ENCODE data around the gene ZNF808. TPM values are rescaled to one million over a fixed set of nuclear protein-coding genes. Genes with fewer than 3 reads are reported as not detected.
"Not testable (repeated sequence)": the region's sequence is repeated elsewhere in the genome, so short reads cannot be mapped to it uniquely, and the experiment has no call there.

The ZNF808 gene
- total RNA-seq (2014; rRNA removed; shearing (Covaris generic)) = 13.3 and 19.9 TPM in 2 replicates

DNA sequence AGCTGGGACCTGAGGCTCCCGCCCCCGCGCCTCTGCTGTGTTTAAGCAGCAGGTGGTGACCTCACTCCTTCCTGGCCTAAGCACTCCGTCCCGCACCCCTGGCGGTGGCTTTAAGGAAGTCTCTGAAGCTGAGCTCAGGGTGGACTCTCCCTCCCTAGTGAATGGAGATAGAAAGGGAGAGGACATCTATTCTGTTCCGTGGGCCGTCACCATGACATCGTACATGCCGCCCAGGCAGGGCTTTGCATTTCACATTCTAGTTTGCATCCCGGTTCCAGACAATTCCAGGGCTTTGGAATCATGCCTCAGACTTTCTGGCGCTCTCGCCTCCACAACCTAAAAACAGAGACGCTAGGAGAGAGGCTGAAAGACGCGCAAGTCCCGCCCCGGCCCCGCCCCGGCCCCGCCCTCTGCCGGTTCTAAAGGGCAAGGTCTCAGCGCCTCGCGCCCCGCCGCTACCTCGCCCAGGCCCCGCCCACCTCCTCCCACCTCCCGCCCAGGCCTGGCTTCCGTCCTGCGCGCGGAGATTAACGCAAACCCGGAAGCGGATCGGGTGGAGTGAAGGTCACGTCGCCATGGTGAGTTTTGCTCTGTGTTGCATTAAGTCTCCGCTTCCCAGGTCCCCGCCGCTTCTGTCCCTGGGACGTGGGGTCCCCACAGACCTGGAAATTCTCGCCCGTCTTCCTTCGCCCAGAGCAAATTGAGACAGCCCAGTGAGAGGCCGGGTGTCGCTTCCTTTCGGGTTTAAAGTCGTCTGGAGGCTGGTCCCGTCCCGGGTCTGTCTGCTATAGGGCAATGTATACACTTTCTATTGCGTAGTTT is at the start of gene ZNF808:
ZNF808 (plus strand) TSS at position 535 of the 822 bp plus-strand sequence. CDS start 15,617 bp downstream, outside the sequence.
- peak; percentile 91 for DNase-seq (ENCODE audit: low read depth)

DNA sequence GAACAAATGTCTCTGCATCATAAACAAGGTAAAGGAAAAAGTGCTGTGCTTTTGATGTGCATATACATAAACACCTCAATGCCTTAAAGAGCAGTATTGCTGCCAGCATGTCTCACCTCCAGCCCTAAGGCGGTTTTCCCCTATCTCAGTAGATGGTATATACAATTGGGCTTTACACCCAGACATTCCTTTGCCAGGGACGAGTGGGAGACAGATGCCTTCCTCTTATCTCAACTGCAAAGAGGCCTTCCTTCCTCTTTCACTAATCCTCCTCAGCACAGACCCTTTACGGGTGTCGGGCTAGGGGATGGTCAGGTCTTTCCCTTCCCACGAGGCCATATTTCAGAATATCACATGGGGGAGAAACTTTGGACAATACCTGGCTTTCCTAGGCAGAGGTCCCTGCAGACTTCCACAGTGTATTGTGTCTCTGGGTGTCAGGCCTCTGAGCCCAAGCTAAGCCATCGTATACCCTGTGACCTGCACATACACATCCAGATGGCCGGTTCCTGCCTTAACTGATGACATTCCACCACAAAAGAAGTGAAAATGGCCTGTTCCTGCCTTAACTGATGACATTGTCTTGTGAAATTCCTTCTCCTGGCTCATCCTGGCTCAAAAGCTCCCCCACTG is 43.2 kb upstream of the ZNF808 start:
- DNase-seq (ENCODE audit: low read depth) = not testable (repeated sequence)

DNA sequence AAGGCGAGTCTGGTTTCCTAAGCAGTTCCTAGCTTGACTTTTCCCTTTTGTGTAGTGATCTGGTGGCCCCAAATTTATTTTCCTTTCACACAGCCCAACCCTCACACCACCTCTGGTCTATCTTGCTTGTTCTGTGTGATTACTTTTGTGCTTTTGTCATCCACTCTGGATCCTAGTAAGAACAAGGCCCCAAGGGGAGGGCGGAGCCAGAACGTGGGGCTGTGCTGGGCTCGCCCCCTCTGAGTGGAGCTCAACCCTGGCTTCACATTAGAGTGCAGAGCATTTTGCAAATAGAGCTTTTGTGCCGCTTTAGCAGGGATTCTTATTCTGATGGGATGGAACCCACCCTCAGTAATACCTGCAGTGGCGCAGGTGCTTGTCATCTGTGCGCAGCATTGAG is 42.4 kb upstream of the ZNF808 start:
- DNase-seq (ENCODE audit: low read depth) = not testable (repeated sequence)

DNA sequence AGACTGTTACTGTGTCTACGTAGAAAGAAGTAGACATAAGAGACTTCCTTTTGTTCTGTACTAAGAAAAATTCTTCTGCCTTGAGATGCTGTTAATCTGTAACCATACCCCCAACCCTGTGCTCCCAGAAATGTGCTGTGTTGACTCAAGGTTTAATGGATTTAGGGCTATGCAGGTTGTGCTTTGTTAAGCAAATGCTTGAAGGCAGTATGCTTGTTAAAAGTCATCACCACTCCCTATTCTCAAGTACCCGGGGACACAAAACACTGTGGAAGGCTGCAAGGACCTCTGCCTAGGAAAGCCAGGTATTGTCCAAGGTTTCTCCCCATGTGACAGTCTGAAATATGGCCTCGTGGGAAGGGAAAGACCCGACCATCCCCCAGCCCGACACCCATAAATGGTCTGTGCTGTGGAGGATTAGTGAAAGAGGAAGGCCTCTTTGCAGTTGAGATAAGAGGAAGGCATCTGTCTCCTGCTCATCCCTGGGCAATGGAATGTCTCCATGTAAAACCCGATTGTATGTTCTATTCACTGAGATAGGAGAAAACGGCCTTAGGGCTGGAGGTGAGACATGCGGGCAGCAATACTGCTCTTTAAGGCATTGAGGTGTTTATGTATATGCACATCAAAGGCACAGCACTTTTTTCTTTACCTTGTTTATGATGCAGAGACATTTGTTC is 41.8 kb upstream of the ZNF808 start:
- DNase-seq (ENCODE audit: low read depth) = not testable (repeated sequence)

DNA sequence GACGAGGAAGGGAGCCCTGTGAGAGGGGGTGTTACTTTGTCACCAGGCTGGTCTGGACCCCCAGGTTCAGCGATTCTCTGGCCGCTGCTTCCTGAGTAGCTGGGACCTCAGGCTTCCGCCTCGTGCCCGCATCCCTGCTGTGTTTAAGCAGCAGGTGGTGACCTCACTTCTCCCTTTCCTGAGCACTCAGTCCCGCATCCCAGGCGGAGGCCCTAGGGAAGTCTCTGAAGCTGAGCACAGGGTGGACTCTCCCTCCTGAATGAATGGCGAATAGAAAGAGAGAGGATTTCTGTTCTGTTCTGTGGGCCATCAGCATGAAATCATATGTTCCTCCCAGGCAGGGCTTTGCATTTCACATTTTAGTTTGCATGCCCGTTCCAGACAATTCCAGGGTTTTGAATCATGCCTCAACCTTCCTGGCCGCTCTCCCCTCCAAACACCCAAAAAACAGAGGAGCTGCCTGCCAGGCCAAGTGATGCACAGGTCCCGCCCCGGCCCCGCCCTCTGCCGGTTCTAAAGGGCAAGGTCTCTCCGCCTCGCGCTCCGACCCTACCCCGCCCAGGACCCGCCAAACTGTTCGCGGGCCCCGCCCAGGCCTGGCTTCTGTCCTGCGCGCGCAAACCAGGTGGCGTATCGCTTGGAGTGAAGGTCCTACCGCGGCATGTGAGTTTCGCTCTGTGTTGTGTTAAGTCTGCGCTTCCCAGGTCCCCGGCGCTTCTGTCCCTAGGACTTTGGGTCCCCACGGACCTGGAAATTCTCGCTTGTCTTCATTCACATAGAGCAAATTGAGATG is 35.1 kb upstream of the ZNF808 start:
- DNase-seq (ENCODE audit: low read depth) = no peak

DNA sequence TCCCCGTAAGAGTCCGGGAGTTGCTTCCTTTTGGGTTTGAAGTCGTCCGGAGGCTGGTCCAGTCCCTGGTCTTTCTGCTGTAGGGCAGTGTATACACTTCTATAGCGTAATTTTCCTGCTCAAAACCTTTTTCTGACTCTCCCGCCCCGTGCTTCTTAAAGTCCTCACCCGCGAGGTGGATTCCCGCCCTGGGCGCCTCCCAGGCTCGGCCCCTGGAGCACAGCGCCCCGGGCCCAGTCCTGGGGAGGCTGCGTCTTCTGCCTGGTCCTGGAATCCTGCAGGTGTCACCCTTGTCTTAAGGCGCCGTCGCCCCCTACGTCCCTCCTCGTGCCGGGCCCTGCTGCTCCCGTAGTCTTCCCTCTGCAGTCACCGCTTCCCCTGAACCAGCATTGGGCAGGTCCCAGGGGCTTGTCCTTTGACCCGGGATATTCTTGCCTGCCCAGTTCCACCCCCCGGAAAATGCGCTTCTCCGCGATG is 34.4 kb upstream of the ZNF808 start:
- no peak for DNase-seq (ENCODE audit: low read depth)

DNA sequence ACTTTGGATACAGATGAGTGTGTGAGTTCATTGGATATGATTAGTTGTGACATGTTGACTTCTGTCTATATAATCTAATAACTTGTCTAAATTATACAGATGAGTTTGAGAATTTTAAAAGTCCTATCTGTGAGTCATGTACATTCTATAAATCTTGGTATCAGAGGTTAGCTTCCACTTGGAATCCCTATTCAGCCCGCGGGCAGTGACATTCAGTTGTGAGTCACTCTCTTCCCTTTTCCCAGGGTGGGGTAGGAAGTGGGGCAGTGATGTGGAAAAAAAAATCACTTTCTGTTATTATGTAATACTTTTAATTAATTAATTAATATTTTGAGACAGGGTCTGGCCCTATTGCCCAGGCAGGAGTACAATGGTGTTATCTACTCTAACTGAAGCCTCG is 33.0 kb upstream of the ZNF808 start:
- DNase-seq (ENCODE audit: low read depth) = peak; percentile 53

DNA sequence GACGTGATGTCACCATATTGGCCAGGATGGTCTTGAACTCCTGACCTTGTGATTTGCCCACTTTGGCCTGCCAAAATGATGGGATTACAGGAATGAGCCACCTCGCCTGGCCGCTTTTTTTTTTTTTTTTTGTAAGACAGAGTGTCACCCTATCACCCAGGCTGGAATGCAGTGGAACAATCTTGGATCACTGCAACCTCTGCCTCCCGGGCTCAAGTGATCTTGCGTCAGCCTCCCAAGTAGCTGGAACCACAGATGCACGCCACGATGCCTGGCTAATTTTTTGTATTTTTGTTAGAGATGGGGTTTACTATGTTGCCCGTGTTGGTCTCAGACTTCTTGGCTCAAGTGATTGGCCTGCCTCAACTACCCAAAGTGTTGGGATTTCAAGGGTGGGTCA is 28.9 kb upstream of the ZNF808 start:
- no peak for DNase-seq (ENCODE audit: low read depth)

DNA sequence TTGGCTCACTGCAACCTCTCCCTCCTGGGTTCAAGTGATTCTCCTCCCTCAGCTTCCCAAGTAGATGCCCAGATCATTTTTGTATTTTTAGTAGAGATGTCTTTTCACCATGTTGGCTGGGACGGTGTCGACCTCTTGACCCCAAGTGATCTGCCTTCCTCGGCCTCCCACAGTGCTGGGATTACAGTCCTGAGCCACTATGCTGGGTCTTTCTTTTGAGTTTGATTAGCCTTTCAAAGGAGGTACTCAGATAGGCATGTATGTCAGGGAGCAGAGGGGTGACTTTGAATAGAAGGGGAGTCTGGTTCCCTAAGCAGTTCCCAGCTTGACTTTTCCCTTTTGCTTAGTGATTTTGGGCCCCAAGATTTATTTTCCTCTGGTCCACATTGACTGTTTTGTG is 27.0 kb upstream of the ZNF808 start:
- DNase-seq (ENCODE audit: low read depth) = not testable (repeated sequence)

DNA sequence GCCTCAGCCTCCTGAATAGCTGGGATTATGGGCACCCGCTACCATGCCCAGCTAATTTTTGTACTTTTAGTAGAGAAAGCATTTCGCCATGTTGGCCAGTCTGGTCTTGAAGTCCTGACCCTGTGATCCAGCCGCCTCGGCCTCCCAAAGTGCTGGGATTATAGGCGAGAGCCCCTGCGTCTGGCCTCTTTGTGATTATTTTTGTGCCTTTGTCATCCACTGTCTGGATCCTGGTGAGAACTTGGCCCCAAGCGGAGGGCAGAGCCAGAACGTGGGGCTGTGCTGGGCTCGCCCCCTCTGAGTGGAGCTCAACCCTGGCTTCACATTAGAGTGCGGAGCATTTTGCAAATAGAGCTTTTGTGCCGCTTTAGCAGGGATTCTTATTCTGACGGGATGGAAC is 26.5 kb upstream of the ZNF808 start:
- not testable (repeated sequence) for DNase-seq (ENCODE audit: low read depth)

DNA sequence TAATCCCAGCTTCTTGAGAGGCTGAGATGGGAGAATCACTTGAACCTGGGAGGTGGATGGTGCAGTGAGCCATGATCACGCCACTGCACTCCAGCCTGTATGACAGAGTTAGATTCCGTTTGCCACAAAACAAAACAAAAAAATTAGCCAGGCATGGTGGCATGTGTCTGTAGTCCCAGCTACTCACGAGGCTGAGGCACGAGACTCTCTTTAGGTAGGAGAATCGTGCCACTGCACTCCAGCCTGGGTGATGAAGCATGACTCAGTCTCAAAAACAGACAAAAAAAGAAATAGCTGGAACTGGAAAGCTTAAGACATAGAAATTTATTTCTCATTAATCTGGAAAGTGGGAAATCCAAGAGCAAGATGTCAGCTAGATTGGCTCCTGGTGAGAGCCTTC is 20.2 kb upstream of the ZNF808 start:
- DNase-seq (ENCODE audit: low read depth) = peak; percentile 41

DNA sequence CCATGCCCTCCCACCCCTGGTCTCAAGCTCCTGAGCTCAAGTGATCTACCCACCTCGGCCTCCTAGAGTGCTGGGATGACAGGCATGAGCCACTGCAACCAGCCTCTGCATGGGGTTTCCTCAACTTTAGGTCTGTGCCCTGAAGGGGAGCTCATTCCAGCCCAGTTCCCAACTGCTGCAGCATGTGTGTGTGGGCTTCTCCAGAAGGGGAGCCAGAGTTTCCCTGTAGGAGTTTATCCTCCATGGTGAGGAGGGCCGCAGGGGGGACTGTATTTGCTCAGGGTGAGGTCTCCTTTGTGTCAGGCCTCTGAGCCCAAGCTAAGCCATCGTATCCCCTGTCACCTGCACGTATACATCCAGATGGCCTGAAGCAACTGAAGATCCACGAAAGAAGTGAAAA is 11.3 kb upstream of the ZNF808 start:
- no peak for DNase-seq (ENCODE audit: low read depth)

DNA sequence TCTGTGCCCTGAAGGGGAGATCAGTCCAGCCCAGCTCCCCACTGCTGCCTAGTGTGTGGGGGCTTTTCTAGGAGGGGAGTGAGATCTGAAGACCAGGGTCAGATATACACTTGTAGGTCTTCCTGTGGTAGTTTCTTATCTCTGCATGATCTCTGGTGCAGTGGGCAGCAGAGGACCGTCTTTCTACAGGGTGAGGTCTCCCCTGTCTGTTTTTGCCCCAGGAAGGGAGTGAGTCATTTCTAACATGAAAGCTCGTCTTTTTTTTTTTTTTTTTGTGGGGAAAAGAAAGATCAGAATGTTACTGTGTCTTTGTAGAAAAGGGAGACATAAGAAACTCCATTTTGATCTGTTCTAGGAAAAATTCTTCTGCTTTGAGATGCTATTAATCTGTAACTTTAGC is 8.8 kb upstream of the ZNF808 start:
- peak; percentile 59 for DNase-seq (ENCODE audit: low read depth)

DNA sequence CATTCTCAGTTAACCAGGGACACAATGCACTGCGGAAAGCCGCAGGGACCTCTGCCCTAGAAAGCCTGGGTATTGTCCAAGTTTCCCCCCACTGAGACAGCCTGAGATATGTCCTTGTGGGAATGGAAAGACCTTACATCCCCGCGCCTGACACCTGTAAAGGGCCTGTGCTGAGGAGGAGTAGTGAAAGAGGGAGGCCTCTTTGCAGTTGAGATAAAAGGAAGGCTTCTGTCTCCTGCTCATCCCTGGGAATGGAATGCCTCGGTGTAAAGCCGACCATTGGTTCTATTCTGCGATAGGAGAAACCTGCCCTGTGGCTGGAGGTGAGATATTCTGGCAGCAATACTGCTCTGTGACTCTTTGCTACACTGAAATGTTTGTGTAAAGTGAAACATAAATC is 8.3 kb upstream of the ZNF808 start:
- not testable (repeated sequence) for DNase-seq (ENCODE audit: low read depth)

DNA sequence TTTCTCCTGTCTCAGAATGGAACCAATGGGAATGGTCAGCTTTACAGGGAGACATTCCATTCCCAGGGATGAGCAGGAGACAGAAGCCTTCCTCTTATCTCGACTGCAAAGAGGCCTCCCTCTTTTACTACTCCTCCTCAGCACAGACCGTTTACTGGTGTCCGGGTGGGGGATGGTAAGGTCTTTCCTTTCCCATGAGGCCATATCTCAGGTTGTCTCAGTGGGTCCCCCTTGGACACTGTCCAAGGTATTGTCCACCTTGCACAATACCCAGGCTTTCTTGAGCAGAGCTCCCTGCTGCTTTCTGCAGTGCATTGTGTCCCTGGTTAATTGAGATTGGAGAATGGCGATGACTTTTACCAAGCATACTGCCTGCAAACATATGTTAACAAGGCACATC is 7.5 kb upstream of the ZNF808 start:
- peak; percentile 6 for DNase-seq (ENCODE audit: low read depth)

DNA sequence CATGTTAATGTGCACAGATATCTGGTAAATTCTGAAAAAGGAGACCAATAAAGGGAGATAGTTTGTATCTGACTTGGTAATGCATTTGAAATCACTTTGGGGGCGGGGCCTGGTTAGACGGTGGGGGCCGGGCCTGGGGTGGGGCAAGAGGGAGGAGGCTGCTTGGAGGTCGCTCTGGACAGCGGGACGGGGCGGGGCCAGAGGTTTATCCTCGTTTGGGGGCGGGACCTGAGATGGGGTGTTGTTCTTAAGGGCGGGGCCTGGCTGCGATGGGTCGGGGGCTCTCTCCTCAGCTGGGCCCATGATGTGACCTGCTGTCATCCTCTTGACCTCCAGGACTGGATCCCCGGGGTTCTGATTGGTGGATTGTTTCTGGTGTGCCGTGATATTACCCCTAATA is 4.9 kb upstream of the ZNF808 start:
- no peak for DNase-seq (ENCODE audit: low read depth)

DNA sequence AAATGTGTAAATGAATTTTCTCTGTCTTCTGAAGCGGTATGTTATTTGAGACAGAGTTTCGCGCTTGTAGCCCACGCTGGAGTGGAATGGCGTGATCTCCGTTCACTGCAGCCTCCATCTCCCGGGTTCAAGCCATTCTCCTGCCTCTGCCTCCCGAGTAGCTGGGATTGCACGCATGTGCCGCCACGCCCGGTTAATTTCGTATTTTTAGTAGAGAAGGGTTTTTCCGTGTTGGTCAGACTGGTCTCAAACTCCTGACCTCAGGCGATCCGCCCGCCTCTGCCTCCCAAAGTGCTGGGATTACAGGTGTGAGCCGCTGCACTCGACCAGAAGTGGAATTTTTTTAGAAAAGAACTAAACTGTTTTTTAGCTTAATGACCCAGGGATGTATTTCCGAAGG is 3.4 kb upstream of the ZNF808 start:
- no peak for DNase-seq (ENCODE audit: low read depth)

DNA sequence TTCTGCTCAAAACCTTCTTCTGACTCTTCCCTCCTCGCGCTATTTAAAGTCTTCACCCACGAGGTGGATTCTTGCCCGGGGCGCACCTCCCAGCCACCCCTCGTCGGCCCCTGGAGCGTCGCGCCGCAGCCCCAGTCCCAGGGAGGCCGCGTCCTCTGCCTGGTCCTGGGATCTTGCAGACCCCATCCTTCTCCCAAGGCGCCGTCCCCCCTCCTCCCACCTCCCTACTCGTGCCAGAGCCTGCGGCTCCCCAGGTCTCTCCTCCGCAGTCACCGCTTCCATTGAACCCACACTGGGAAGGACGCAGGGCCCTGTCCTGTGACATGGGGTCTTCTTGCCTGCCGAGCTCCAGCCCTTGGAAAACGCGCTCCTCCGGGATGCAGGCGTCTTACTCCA is 486 bp downstream of the ZNF808 start:
- DNase-seq (ENCODE audit: low read depth) = no peak

DNA sequence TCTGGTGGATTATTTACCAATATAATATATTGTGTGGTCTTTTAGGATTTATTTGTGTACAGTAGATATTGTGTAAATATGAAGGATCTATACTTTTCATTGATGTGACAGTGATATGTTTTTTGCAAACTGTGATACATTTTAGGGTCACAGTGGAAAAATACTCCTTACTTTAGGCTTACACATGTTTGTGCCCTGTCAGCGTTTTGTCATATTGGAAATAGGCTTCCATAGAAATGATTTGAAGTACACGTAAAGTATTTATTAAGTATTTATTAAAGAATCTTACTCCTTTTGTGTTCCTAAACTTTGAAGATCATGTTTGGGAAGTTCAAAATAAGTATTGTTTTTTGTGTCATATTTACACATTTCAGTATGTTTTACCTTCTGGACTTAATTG is 5.0 kb downstream of the ZNF808 start:
- no peak for DNase-seq (ENCODE audit: low read depth)

DNA sequence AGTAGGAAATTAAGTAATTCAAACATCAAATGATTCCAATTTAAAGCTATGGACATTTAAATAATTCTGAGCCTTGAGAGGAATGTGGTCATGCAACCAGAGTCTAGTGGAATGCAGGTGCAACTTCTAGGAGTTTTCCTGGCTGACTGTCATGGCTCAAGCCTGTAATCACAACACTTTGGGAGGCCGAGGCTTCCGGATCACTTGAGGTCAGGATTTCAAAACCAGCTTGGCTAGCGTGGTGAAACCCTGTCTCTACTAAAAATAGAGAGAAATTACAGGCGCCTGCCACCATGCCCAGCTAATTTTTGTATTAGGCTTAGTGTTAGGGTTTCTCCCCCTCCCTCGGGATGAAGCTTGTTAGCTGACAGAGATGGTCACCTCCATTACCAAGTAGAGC is 6.4 kb downstream of the ZNF808 start:
- DNase-seq (ENCODE audit: low read depth) = no peak

DNA sequence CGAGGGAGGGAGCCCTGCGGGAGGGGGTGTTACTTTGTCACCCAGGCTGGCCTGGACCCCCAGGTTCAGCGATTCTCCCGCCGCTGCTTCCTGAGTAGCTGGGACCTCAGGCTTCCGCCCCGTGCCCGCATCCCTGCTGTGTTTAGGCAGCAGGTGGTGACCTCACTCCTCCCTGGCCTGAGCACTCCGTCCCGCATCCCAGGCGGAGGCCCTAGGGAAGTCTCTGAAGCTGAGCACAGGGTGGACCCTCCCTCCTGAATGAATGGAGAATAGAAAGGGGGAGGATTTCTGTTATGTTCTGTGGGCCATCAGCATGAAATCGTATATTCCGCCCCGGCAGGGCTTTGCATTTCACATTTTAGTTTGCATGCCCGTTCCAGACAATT is 7.9 kb downstream of the ZNF808 start:
- DNase-seq (ENCODE audit: low read depth) = not testable (repeated sequence)
